GM20000 (cell line): ENCODE data around the gene ABR.

Experiments used
- DNase-seq: peaks from one replicate; pipeline ENCODE4 v3.0.0; 2012; ENCODE audit warnings: low spot score
- TF ChIP-seq, protein P1 (sequence below): IDR thresholded peaks from 2 replicates; pipeline ENCODE4 v1.5.1; 2012; ENCODE audit warnings: mild to moderate bottlenecking, control low read depth; ENCODE audit errors: extremely low read depth, missing control alignments

The ABR gene

DNA sequence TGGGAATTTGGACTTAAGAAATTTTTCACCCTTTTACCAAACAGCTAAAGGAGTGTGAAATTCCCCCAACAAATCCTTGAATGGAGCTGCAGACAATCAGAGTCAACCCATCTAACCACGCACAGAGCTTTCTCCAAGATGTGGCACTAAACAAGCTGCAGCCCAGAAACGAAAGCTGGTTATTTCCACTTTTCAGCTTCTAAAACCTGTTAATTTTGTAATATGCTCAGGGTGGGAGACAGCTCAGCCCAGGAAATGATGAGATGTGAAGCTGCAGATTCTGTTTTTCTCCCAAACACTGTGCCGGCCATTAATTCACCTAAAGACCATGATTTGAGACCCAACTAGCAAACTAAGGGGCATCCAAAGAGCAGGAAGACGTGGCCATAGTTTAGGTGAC, 33.2 kb upstream of the ABR start:
- DNase-seq: no peak
- TF ChIP-seq, protein P1, sequence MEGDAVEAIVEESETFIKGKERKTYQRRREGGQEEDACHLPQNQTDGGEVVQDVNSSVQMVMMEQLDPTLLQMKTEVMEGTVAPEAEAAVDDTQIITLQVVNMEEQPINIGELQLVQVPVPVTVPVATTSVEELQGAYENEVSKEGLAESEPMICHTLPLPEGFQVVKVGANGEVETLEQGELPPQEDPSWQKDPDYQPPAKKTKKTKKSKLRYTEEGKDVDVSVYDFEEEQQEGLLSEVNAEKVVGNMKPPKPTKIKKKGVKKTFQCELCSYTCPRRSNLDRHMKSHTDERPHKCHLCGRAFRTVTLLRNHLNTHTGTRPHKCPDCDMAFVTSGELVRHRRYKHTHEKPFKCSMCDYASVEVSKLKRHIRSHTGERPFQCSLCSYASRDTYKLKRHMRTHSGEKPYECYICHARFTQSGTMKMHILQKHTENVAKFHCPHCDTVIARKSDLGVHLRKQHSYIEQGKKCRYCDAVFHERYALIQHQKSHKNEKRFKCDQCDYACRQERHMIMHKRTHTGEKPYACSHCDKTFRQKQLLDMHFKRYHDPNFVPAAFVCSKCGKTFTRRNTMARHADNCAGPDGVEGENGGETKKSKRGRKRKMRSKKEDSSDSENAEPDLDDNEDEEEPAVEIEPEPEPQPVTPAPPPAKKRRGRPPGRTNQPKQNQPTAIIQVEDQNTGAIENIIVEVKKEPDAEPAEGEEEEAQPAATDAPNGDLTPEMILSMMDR: no peak

DNA sequence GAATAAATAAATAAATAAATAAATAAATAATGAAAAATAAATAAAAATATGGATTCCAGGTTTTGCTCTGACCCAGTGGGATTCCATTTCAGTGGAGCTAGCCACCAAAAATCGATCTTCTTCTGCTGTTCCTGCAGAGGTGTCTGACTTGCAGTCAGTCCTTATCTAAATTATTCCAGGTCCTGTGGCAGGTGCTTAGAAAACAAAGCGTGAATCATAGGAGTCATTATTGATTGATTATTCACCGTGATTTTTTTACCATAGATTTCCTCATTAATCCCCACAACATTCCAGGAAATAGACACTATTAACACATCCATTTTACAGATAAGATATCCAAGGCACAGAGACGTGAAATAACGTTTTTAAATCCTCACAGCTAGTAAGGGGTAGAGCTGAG, 31.5 kb upstream of the ABR start:
- DNase-seq: no peak
- TF ChIP-seq, protein P1: no peak

- DNase-seq: no peak
- TF ChIP-seq, protein P1: no peak
Measured at GRCh38 chr17:1208966-1209365, 29.2 kb upstream of the ABR start.

DNA sequence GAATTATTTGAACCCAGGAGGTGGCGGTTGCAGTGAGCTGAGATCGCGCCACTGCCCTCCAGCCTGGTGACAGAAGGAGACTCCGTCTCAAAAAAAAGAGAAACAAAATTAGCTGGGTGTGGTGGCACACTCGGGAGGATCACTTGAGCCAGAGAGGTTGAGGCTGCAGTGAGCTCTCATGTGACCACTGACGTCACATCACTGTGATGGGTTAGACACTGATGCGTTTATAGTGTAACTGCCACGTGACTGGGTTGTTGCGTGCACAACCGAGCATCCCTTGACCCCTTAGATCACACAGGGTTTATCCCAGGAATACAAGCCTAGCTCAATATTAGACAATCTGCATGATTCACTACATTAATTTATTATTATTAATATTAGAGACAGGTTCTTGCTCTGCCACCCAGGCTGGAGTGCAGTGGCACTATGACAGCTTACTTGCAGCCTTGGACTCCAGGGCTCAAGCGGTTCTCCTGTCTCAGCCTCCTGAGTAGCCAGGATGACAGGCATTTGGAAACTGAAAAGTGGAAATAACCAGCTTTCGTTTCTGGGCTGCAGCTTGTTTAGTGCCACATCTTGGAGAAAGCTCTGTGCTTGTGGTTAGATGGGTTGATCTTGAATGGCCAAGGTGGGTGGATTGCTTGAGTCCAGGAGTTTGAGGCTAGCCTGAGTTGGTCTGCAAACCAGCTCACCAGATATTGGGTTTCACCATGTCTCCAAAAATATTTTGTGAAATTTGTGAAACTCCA, 26.4 kb upstream of the ABR start:
- DNase-seq: no peak
- TF ChIP-seq, protein P1: no peak

- TF ChIP-seq, protein P1: no peak
Measured at GRCh38 chr17:1203967-1204291, 24.1 kb upstream of the ABR start.

GRCh38 chr17:1203111-1203966, 23.6 kb upstream of the ABR start:
- TF ChIP-seq, protein P1: no peak
- DNase-seq: peak; percentile 85

More at GRCh38 chr17:1203967-1204291, 24.1 kb upstream of the ABR start:
- no peak for DNase-seq

GRCh38 chr17:1202291-1202690, 22.5 kb upstream of the ABR start:
- TF ChIP-seq, protein P1: no peak
- DNase-seq: no peak
